Hematopoietic multipotent progenitor cell (in vitro differentiated cells): ENCODE data around the gene SYNE4. TPM values are rescaled to one million over a fixed set of nuclear protein-coding genes. Genes with fewer than 3 reads are reported as not detected.

ENCODE experiments used
- DNase-seq, 3 donors: peaks; one replicate each; pipeline ENCODE4 v3.0.0-alpha.2; 2011 to 2015; ENCODE audit warnings: low read depth in 2 of 3, low spot score in 2 of 3
- total RNA-seq: library from RNA; depleted of rRNA; stranded (reverse); fragments of >200 nt; gene quantifications from one replicate; pipeline ENCODE4 v1.2.3, GENCODE V29; 2012

SYNE4 gene
- total RNA-seq, 1 donor = under 0.01 TPM

- no peak for DNase-seq
Observed at GRCh38 chr19:36026091-36026876, 17.7 kb upstream of the SYNE4 start.

GRCh38 chr19:36025541-36025940 lies 16.9 kb upstream of the SYNE4 start:
- DNase-seq = no peak

GRCh38 chr19:36023432-36023831 lies 14.8 kb upstream of the SYNE4 start:
- DNase-seq = no peak

- DNase-seq = no peak
Observed at GRCh38 chr19:36019061-36019670, 10.6 kb upstream of the SYNE4 start.

GRCh38 chr19:36014012-36014924 lies 5.7 kb upstream of the SYNE4 start, which contains the start of gene ALKBH6:
ALKBH6 (minus strand) TSS chr19:36014213; CDS start chr19:36013397, 816 bp downstream.
- DNase-seq = peak; percentile 88 to 99 (median 97)

- no peak for DNase-seq
Observed at GRCh38 chr19:36013280-36014011, 4.8 kb upstream of the SYNE4 start.

- DNase-seq = no peak
Observed at GRCh38 chr19:36010402-36010801, 1.8 kb upstream of the SYNE4 start.

GRCh38 chr19:36009633-36010379 lies 1.2 kb upstream of the SYNE4 start:
- no peak for DNase-seq

- peak in 1 of 3 donors; percentile 30 for DNase-seq
Observed at GRCh38 chr19:36009220-36009619, 607 bp upstream of the SYNE4 start.

GRCh38 chr19:36006955-36007354 lies 1.7 kb downstream of the SYNE4 start:
- DNase-seq = no peak

GRCh38 chr19:36003284-36003683 lies 5.3 kb downstream of the SYNE4 start:
- no peak for DNase-seq

GRCh38 chr19:36001605-36002004 lies 7.0 kb downstream of the SYNE4 start:
- DNase-seq = no peak

GRCh38 chr19:35996777-35997176 lies 11.8 kb downstream of the SYNE4 start:
- DNase-seq = no peak

- DNase-seq = peak; percentile 74 to 91 (median 89)
Observed at GRCh38 chr19:35995048-35995993, 13.3 kb downstream of the SYNE4 start, which contains the start of gene SDHAF1. SDHAF1 (plus strand) TSS chr19:35995188; CDS start chr19:35995275, 87 bp downstream.

GRCh38 chr19:35993923-35994598 lies 14.6 kb downstream of the SYNE4 start:
- DNase-seq = peak in 2 of 3 donors; percentile 28 to 35

GRCh38 chr19:35992907-35993765 lies 15.5 kb downstream of the SYNE4 start:
- DNase-seq = no peak
